Stimulated activated CD4-positive, alpha-beta T cell treated with anti-CD3 and anti-CD28 coated beads, TNF-alpha, amount 100 ng/mL, for 4 hours (primary cell): ENCODE data around the gene LRIT3.
"Not testable (repeated sequence)": the region's sequence is repeated elsewhere in the genome, so short reads cannot be mapped to it uniquely, and the experiment has no call there.

Experiments
- DNase-seq, 3 experiments: peaks; one replicate each; pipeline ENCODE4 v3.0.0-alpha.2; 2020; ENCODE audit warnings: low read depth in 3 of 3

The LRIT3 gene

DNA sequence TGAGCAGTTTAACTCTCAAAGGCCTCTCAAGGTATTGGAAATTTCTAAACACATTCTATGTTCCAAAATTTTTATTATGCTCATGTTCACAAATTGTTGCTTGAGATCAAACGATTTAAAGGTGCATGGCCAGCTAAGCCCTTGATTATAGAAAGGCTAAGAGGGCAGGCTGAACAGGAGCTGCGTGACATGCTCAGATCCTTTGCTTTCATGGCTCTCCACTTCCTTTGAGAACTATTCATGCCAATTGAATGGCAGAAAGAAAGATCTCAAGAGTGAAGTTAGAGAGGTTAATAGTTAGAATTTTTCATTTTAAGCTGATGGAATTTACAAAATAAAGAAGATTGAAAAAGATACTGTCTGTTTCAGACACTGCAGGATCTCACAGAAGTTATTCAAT lies 594 bp downstream of the LRIT3 start:
- DNase-seq = no peak

DNA sequence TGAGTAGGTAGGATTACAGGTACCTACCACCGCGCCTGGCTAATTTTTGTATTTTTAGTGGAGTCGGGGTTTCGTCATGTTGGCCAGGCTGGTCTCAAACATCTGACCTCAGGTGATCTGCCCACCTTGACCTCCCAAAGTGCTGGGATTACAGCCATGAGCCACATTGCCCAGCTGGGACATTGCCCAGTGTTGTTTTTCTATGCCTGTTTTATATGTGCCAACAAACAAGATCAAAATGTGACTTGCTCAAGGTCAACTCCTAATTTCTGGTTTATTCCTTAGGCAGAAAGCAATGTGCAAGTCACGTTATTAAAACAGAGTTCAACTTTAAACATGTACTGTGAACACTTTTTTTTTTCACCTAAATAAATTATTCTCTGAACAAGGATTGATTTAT lies 2.7 kb downstream of the LRIT3 start:
- DNase-seq = no peak

DNA sequence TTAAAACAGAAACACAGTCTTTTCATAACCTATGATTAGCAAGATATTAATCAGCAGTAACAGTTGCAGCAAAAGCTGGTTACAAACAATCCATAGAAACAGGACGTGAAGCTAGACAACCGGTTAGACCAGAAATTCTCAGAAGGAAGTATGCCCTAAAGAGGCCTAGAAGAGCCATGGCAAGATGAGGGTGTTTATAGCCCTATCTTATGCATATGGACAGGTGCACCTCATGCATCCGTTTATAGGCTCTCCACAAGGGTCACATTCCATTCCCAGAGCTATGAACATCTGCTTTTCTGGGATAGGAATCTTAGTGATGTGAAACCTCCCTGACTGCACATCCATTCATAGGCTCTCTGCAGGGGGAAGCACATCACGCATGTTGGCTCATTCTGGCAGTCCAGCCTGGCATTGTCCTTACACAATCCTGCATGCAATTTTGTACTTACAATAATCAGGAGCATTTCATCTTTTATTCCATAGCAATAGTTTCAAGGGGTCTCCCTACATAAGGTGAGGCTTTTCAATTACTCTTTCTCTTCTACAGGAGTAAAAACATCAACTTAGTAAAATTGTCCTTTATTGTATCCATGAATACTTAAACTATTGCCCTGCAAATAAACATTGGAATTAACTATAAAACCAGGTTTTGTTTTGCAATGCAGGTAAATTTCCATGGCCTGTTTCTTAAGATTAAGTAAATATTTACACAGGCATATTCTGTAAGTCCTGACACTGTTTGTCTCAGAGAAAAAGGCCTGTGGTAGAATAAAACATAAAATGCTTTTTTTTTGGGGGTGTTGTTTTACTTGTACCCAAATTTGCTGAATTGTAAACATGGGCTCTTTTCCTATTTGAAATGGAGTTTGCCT lies 11.8 kb downstream of the LRIT3 start:
- DNase-seq = not testable (repeated sequence)

DNA sequence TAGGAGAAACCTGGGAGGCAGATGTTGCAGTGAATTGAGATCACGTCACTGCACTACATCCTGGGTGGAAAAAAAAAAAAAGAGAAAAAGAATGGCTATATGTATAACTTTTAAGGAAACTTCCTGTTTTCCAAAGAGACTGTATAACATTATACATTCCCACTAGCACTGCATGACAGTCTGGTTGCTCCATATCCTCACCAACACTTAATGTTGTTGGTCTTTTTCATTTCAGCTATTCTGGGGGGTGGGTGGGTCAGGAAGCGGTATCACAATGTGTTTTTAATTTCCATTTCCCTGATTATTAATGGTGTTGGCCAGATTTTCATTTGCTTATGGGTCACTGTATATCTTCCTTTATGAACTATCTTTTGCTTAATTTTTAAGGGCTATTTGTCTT lies 13.4 kb downstream of the LRIT3 start:
- DNase-seq = no peak

DNA sequence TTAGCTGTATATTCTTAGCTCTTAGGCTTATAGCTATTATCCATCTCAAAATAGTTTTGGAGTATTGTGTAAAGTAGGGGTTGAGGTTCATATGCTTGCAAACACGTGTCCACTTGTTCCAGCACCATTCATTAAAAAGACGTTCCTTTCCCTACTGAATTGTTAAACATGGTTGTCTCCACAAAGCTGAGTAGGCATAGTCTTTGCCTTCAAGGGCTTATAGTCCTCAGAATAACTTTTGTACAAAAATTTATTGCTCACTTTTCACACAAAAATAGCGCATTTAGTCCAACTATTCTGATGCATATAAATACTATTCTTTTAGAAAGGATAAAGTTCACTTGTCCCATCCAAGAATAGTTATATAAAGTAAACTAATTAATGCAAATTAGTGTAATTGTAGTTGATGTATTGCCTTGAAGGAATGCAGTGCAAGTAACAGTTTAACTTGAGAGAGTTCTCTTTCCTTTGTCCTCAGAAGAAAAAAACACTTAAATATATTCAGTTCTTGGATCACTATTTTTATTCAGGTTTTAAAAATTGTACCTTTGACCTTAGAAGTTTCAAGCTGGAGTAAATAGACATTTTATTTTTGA lies 14.1 kb downstream of the LRIT3 start:
- no peak for DNase-seq

DNA sequence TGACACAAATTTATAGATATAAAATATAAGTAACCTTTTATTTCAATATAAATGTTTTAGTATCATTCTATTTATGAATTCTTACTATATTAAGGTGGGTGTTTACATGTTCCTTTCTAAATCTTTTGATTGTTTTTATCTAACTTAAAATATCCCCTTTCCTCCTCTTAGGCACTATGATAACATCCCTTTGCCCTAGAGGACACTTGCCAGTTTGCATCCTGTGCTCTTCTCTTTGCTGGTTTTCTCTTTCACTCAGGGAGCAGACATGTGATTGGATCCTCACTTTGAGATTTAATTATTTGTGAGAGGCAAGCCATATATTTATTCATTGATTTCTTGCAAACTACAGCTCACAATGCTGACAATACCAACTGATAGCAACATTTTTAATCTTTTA lies 16.2 kb downstream of the LRIT3 start:
- DNase-seq = no peak

DNA sequence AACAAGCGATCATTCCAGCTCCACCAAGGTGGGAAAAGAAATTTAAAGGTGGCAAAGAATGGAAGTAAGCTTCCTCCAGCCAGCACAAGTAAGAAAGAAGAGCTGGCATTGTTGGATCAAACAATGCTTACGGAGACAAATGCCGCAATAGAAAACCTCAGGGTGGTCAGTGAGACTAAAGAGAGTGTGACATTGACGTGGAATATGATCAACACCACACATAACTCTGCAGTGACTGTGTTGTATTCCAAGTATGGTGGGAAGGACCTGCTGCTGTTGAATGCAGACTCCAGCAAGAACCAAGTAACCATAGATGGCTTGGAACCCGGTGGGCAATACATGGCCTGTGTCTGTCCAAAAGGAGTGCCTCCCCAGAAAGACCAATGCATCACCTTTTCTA lies 22.2 kb downstream of the LRIT3 start:
- DNase-seq = no peak

DNA sequence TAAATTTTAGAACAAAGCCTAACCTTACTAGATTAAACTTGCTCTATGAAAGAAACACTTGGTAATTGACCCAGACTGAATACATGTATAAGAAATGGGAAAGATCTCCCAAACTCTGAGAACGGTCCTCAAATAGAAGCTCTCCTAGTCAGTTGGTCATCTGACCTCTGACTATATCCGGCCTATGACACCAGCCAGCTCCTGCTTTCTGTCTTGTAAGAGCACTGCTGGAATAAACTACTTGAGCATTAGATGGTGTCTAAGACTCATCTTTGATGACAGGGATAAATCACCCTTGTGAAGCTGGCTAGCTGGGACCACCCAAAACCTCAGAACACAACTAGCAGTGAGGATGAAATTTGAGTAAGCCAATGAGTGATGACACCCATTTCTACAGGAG lies 24.2 kb downstream of the LRIT3 start:
- DNase-seq = no peak

DNA sequence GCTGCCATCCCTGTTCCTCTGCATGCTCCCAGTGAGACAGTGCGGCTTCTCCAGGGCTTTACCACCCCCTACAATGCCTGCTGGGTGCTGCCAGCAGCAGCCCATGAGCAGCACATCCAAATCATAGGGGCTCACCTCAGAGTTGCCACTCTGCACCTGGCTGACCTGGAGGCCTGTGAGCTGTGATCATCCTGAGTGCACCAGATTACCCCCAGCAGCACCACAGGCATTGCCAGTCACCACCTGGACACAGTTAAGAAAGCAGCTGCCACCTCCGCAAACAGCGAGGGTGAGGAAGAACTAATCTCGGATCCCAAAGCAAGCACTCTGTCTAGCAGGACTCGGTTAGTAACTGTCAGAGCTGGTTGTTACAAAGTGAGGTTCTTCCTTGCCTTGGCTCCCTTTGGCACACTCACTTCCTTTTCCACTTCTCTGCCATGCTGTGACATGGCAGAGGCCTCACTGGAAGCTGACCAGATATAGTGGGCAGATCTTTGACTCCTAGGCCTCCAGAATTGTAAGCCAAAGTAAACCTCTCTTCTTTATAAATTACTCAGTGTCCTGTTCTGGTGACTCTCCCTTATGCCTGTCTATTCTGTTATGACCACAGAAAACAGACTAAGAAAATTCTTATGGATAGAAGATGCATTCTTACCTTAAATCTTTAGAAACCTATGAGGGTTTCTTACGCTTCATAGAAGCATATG lies 25.2 kb downstream of the LRIT3 start:
- DNase-seq = no peak

DNA sequence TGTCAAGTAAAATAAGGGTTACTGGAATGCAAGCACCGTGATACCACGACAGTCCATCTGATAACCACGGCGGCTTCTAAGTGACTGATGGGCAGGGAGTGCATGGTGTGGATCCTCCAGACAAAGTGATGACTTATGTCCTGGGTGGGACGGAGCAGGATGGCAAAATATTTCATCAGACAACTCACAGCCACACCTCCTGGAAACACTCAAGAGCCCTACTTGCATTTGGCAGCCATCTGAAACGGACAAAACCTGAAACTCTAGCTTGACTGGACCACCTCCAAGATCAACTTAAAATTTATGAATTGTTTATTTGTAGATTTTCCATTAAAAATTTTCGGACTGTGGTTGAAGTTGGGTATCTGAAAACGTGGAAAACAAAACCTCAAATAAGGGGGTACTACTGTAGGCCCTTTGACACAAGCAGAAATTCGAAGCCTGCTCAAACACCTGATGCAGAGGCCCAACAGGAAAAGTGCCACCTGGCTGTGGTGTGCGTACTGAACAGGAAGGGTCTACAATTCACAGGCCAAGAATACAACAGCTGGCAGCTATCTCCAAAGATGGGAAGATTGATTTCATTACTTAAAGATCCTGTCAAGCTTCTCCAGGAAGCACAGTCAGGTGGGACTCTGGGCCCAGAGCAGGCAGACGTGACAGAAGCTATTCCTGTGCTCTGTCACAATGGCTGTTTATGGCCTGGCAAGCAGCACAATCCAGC lies 26.0 kb downstream of the LRIT3 start:
- no peak for DNase-seq

DNA sequence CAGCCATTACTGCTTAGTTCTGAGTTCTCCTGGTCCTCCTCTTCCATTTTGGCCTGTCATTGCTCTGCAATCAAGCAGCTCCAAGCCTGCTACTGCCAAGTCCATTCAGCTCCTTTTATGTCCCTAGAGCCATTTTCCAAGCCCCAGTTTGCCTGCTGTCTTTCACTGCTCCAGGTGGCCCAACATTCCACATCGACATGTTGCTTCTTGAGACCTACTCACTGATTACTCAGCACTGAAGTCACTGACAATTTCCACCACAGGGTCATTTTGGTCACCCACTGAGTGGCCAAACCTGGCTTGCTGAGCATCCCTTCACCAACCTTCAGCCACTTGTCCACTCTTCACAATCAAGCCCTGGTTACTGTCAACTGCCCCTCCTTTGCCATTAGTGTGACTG lies 27.2 kb downstream of the LRIT3 start:
- DNase-seq = no peak

DNA sequence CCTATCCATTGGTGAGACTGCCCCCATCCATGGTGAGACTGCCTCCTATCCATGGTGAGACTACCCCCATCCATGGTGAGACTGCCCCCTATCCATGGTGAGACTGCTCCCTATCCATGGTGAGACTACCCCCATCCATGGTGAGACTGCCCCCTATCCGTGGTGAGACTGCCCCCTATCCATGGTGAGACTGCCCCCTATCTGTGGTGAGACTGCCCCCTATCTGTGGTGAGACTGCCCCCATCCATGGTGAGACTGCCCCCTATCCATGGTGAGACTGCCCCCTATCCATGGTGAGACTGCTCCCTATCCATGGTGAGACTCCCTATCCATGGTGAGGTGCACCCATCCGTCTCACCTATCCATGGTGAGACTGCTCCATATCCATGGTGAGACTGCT lies 27.6 kb downstream of the LRIT3 start:
- DNase-seq = not testable (repeated sequence)

DNA sequence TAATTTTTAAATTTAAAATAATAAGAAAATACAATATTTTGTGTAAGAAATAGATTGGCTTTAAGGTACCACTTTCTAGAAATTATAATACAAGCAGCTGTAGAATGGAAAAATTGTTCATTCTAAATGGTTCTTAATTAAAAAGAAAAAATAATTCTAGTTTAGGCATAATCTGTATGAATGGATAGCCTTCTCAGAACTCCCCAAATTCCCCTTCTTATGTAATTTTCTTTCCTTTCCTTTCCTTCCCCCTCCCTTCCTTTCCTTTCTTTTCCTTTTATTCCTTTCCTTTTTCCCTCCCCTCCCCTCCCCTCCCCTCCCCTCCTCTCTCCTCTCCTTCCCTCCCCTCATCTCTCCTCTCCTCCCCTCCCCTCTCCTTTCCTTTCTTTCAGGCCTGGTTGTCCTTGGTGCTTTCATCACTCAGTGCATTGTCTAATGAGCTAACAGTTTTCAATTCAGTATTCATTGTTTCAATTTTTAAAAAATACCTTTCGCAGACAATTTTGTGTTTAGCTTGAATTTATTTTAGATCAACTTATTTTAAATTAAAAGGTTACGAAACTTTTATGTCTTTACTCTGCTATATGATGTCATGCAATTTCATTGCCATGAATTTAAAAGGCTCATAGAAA lies 28.8 kb downstream of the LRIT3 start:
- DNase-seq = no peak

DNA sequence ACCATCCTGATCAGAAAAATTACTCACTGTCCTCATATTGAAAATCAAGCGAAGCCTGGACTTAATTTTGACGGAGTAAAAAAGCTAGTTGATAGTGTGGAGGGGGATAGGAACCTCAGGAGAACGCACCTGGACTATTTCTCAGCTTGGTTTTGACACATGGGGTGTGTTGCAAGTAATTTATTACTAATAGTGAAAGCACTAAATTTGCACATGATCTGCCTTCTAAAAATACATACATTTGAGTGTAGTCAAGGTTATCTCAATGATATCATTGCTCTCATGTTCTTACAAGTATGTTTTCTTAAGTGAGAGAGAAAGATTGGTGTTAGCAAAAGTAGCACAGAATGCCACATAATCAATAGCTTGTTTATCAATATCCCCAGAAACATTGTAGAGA lies 29.5 kb downstream of the LRIT3 start:
- DNase-seq = no peak

DNA sequence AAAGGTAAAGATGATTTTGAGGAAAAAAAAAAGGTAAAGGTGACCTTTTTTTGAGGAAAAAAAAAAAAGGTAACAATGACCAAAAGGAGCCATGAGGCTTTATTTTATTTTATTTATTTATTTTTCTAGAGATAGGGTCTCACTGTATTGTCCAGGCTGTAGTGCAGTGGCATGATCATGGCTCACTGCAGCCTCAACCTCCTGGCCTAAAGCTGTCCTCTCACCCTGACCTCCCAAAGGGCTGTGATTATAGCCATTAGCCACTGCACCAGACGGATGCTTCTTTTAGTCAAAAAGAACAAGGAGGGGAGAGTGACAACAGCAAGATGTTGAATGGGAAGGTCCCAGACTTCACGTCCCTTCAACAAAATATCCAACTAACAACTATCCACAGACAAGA lies 30.4 kb downstream of the LRIT3 start:
- DNase-seq = no peak

DNA sequence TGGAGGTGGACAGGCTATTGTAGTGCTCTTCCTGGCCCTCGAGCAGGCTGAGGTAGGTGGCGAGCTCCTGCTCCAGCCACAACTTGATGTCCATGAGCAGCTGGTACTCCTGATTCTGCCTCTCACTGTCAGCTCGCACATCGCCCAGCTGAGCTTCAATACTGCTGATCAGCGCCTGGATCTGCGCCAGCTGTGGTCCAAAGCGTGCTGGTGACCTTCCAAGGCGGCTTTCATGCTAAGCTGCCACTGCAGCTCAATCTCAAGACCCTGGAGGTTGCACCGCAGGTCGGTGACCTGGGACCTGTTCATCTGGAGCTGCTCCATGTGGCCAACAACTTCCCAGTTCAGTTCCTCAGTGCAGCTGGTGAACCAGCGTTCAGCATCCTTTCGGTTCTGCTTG lies 31.2 kb downstream of the LRIT3 start:
- DNase-seq = no peak

DNA sequence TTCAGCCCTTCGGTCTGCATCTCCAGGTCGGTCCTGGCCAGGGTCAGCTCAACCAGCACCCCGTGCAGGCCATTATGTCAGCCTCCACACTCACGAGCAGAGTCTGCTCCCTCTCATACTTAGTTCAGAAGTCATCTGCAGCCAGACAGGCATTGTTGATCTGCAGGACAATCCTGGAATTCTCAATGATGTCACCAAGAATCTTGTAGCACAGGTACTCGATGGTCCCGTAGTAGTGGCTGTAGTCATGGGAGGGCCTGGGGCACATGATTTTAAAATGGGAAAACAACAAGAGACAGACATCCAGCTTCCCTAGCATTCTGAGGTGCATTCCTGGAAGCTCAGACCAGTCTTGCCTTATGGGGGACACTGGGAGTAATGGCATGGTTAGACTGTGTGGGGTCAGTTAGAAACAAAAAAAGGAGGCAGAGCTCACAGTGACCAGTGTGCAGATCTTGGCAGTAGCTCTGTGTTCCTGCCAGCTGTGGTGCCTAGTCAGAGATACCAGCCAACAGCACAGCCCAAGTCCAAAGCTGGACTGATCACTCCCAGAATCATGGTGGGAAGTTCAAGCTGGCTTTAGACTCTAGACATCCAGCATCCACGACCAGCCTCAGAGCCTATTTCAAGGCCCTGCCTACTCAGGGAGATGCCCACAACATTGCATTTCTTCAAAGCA lies 31.9 kb downstream of the LRIT3 start:
- DNase-seq = no peak

DNA sequence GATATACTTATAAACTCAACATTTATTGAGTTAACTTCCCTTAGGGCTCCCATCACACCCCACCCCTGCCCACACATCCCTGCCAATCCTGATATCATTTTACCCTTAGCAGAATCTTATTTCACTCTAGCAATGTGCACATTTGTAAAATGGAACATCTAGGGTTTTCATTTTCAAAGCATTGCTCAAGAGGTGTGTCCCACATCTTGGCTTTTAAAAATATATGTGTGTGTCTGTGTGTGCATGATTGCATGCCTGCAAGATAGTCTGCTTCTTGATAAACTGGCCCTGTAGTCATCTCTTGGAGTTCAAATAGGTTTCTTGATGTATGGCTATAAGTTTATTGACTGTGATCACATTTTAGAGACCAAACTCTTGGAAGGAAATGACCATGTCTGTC lies 38.4 kb downstream of the LRIT3 start:
- no peak for DNase-seq

DNA sequence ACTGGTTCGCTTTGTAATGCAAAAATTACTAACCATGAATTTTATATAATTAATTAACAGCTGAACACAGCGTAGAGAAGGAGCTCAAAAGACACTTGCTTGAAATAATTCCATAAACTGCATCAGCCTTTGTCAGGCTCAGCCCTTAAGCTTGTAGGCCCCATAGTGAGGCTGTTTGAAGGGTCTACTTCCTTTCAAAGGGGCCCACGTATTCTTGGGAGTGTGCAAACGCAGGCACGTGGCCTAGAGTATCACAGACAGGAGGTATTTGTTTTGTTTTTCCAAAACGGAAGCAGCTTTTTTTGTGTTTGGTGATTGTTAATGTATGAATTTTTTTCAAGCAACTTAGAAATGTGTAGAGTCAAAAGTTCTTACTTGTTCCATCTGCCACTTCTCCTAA lies 39.2 kb downstream of the LRIT3 start:
- DNase-seq = no peak

DNA sequence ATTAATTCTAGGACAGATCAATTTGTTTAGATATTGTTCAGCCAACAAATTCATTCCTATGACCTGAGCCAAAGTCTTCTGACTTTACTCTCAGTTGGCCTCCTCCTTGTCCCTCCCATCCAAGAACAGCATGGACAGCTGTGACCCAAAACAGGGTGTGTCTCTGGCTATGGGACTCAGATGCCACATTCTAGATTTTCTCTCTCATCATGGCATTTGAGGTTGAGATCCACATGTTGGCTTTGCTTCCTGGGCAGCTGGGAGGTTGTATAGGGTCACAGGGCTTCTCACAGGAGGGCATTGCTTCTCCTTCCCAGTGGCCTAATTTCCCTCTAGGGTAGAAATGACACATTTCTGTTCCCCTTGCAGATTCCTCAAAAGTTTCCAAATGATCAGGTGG lies 42.2 kb downstream of the LRIT3 start:
- no peak for DNase-seq

DNA sequence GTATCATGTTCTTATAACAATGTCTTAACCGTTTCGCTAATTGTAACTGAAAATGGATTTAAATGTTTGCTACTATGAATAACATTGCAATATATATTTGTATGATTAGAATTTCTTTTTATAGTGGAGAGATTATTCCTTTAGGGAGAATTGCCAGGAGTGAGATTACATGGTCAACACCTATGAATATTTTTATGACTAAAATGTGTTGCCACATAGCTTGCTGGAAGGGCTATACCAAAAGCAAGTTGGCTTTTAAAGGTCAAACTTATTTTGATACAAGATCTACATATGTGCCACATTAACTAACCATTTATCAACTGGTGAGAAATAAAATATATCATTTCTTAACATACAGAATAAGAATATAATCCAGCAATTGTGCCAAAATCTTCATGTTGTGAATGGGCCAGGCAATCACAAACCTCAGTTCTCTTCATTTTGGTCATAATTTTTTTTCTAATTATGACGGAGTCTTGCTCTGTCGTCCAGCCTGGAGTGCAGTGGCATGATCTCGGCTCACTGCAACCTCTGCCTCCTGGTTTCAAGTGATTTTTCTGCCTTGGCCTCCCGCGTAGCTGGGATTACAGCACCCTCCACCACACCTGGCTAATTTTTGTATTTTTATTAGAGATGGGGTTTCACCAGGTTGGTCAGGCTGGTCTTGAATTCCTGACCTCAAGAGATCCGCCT lies 54.8 kb downstream of the LRIT3 start:
- no peak for DNase-seq
